ENCODE measurements around the gene CDYL2.
"Not testable (repeated sequence)": the region's sequence is repeated elsewhere in the genome, so short reads cannot be mapped to it uniquely, and the experiment has no call there.

CDYL2 gene

DNA sequence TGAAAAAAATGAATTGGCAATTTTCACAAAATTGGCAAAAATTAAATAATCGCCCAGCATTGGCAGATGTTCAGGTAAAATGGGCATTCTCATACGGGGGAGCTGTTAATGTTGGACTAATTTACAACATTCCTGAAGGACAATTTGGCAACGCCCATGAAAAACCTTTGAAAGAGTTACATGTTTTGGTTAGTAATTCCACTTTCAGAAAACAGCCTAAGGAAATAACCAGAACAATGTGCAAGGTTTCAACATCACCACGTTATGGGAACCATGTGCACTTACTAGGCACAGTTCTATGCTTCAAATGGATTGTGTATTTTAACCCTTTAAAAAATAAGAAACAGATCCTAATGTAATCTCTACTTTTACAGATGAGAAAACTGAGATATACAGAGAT lies 62.7 kb downstream of the CDYL2 start:
- DNase-seq: no peak

GRCh38 chr16:80739523-80739922 lies 64.9 kb downstream of the CDYL2 start:
- DNase-seq: no peak

DNA sequence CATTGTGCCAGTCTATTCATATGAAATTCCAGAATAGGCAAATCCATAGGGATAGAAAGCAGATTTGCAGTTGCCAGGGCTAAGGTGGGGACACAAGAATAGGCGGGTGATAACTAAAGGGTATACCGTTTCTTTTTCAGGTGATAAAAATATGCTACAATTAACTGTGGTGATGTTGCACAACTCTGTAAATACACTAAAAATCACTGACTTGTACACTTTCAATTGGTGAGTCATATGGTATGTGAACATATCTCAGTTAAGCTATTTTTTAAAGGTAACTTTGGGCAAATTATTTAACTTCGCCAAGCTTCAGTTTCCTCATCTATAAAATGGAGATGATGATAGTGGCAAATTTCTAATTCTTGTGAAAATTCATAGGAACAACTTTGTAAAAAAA lies 65.9 kb downstream of the CDYL2 start:
- DNase-seq: no peak

DNA sequence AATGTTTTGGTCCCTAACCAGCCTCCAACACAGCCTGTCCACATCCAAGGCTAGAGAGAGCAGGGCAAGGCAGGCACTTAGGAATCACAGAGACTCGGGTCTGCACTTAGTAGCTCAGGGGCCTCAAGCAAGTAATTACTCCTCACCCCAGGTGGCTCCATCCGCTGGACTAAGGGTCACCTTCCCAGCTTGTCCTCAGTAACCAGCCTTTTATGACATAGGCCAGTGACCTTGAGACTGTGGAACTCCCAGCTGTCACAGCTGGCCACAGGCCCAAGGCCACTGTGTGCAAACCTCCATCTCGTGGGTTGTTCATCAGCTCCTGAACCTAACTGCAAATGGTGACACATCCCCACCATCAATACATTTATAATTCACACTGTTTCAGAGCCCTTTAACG lies 68.6 kb downstream of the CDYL2 start:
- no peak for DNase-seq

GRCh38 chr16:80733407-80733806 lies 71.0 kb downstream of the CDYL2 start:
- DNase-seq: no peak

- no peak for DNase-seq
Measured at GRCh38 chr16:80731915-80732314, 72.5 kb downstream of the CDYL2 start.

- DNase-seq: not testable (repeated sequence)
Measured at GRCh38 chr16:80727066-80727763, 77.2 kb downstream of the CDYL2 start.

DNA sequence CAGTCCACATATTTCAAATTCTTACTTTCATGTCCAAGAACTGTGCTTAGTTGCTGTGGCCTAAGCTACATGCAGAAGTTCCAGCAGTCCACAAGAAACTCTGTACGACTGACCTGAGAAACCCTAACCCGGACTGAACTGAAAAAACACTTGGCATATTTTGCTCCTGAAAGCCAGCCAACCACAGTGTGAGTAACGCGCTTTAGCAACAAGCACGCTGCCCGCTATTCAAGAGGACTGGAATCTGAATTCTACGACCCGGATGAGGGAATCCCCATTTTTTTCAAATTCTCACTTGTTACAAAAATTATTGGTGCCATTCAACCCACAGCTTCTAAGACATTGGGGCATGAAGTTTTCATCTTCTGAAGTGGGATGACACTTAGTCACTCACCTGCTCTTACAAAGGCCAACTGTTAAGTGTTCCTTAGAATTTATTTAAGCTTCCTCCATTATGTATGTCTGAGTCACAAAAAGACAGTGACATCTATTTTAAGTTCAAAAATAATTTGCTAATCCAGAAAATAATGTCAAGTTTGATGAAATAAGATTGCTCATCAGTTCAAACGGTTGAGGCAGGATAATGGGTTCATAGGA lies 78.7 kb downstream of the CDYL2 start:
- DNase-seq: no peak

- no peak for DNase-seq
Measured at GRCh38 chr16:80723981-80724380, 80.4 kb downstream of the CDYL2 start.

DNA sequence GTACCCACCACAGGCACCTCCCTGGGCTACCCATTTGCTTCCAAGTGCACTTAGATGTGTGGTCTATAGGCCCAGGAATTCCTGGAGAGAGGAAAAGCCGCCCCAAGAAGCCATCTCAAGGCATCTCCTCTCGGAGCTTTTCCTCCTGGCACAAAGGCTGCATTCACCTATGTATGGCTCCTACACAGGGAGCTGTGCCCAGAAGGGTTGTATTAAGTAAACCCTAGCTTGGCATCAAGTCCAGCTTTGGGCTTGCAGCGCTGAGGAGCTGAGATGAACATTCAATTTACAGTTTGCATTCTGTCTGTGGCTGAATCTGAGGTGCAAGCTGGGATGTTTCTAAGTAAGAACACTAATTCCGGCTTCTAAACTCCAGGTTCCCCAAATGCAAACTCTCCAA lies 81.3 kb downstream of the CDYL2 start:
- DNase-seq: no peak

- DNase-seq: no peak
Measured at GRCh38 chr16:80720804-80721371, 83.5 kb downstream of the CDYL2 start.

- DNase-seq: no peak
Measured at GRCh38 chr16:80719573-80719972, 84.8 kb downstream of the CDYL2 start.

DNA sequence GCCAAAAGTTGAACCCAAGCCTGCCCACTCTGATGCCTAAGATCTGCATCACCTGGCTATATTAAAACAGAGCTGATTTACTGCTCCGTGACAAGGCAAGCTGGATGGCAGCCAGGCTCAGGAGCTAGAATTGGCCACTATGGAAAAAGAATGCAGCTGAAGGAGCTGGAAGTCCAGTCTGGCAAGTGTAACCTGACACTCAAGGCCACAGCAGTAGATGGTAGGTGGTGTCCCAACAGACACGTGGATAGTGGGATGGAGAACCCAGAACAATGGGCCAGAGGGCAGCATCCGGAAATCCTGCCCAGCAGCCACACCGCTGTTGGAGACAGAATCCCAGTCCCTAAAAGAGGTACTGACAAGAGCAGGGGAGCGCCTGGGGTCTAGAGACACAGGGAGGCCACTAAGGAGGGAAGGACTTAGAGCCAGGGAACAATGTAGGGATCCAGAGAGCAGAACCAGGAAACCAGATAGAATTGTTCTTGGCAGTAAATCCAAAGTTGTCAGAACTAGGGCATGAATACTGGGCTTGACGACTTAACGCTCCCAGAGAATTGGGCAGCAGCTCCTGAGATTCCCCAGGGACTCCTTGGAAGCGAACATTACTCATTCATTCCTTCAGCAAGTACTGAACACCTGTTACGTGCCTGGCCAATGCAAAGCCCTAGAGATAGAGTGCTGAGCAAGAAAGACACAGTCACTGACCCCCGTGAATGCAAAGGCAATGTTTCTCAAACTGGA lies 85.7 kb downstream of the CDYL2 start:
- peak; percentile 39 for DNase-seq

DNA sequence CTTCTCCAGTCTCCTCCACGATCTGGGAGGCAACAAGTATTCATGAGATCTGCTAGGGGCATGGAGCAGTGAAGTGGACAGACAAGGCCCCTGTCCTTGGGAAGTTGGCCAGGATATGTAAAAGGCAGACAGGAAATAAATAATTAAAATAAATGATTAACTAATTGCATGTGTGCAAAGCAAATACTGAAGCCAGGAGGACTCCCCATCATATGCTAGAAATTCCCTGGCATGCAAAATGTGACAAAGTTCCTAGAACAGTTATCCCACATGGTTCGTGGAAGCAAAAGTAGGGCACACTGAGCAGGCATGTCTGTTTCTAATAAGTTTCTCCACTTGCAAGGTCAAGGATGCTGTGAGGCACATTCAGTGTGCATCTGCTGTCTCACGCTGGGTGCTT lies 86.8 kb downstream of the CDYL2 start:
- DNase-seq: no peak

DNA sequence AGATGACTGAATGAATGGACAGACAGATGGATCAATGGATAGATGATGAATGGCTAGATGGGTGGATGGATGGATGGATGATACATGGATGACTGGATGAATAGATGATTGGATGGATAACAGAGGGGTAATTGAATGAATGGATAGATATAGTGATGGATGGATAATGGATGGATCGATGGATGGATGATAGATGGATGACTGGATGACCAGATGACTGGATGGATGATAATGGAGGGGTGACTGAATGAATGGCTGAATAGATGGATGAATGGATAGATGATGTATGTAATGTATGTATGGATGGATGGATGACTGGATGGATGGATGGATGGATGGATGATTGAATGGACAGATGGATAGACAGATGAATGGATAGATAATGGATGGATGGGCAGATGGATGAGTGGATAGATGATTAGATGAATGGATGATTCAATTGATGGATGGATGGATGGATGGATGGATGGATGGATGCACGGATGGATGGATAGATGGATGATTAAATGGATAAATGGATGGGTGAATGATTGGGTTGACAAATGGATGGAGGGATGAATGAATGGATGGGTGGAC lies 87.7 kb downstream of the CDYL2 start:
- no peak for DNase-seq

GRCh38 chr16:80711406-80711805 lies 93.0 kb downstream of the CDYL2 start:
- no peak for DNase-seq

GRCh38 chr16:80710918-80711317 lies 93.5 kb downstream of the CDYL2 start:
- DNase-seq: no peak

DNA sequence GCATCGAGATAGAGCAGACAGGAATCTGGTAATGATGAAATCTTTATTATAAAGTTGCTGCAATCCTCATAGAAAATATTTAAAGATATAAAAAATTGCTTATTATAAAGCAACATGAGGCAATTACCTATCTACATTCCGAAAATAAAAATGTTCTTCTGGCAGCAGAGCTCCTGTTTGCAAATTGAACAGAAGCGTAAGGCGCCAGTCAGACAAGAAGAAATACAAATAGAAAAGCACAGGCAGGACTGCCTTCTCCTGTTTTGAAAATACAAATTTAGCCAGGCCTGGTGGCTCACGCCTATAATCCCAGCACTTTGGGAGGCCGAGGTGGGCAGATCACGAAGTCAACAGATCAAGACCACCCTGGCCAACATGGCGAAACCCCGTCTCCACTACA lies 95.6 kb downstream of the CDYL2 start:
- DNase-seq: no peak

GRCh38 chr16:80707686-80708085 lies 96.7 kb downstream of the CDYL2 start:
- DNase-seq: no peak

DNA sequence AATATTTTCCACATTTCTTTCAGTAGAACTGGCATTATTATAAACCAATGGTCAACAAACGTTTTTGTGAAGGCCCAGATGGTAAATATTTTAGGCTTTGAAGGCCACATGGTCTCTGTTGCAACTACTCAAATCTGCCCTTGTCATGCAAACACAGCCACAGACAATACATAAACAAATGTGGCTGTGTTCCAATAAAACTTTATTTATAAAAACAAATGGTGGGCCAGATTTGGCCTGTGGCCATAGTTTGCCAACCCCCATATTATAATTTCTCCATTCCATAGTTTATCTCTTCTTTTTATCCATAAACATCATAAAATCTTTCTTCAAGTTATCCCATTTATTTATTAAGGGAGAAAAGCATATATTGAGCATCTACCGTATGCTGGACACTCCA lies 98.8 kb downstream of the CDYL2 start:
- DNase-seq: no peak

- no peak for DNase-seq
Measured at GRCh38 chr16:80704751-80705505, 99.5 kb downstream of the CDYL2 start.

DNA sequence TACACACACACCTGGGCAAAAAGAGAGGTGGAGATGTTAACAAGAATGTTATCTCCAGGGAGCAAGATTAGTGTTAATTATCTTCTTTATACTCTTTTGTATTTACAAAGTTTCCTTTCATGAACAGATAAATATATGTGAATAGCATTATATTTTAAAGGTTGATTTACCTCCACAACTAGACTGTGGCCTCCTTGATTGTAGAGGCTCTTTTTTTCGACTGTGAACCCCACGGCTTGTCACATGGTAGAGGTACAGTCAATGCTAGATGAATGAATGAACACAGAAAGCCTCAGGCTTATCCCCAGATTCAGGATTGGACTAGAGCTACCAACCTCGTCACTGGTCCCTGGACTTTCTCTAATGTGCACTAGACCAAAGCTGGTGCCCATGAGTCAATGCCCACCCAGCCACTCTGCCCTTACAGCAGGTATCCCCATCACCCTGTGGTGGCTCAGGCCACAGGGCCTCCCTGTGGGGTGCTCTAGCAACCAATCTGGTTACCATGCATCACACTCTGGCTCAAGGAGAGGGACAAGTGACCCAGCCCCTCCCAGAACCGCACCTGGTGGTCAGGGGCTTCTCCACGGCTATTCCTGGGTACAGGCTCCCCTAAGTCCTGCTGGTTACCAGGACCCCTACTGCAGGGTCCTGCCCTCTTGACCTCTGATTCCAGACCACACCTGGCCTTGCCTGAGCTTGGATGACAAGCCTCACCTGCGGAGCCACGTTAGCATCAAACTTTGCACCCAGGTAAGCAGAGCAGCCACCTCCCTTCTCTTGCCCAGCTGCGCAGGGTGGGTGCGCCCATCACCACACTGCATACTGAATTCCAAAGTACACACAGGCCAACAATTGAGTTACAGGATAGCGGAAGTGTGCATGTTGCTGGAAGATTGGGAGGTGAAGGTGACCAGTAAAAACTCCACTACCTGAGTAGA lies 101.0 kb downstream of the CDYL2 start:
- no peak for DNase-seq
